NCI-H446 (cell line): Measurements from ENCODE around the gene NAIF1.
"Not testable (repeated sequence)": the region's sequence is repeated elsewhere in the genome, so short reads cannot be mapped to it uniquely, and the experiment has no call there.

Experiments used
- DNase-seq, 2 experiments: peaks; one replicate each; lab custom pipeline; 2025; lab: John Stamatoyannopoulos, UW

NAIF1 gene

GRCh38 chr9:128066713-128067644 is at the start of gene NAIF1:
NAIF1 (minus strand) TSS chr9:128067320; CDS start chr9:128067101, 219 bp downstream.
- DNase-seq: peak; percentile 92 to 97

- DNase-seq: no peak
Observed at GRCh38 chr9:128116104-128117083, 49.3 kb upstream of the NAIF1 start.

GRCh38 chr9:128115187-128116103 is 48.3 kb upstream of the NAIF1 start:
- DNase-seq: no peak

GRCh38 chr9:128114326-128115186 is 47.4 kb upstream of the NAIF1 start:
- DNase-seq: no peak

- no peak for DNase-seq
Observed at GRCh38 chr9:128113526-128114325, 46.6 kb upstream of the NAIF1 start.

GRCh38 chr9:128111726-128112125 is 44.6 kb upstream of the NAIF1 start:
- not testable (repeated sequence) for DNase-seq

- DNase-seq: no peak
Observed at GRCh38 chr9:128109050-128109709, 42.1 kb upstream of the NAIF1 start.

- no peak for DNase-seq
Observed at GRCh38 chr9:128108269-128109049, 41.3 kb upstream of the NAIF1 start.

- no peak for DNase-seq
Observed at GRCh38 chr9:128107468-128108268, 40.5 kb upstream of the NAIF1 start.

- no peak for DNase-seq
Observed at GRCh38 chr9:128106940-128107467, 39.9 kb upstream of the NAIF1 start.

- no peak for DNase-seq
Observed at GRCh38 chr9:128106181-128106939, 39.2 kb upstream of the NAIF1 start.

GRCh38 chr9:128105538-128106175 is 38.5 kb upstream of the NAIF1 start:
- no peak for DNase-seq

- DNase-seq: no peak
Observed at GRCh38 chr9:128104171-128104618, 37.1 kb upstream of the NAIF1 start.

- DNase-seq: no peak
Observed at GRCh38 chr9:128103589-128103962, 36.5 kb upstream of the NAIF1 start.

GRCh38 chr9:128102861-128103588 is 35.9 kb upstream of the NAIF1 start:
- no peak for DNase-seq
